AG08395 (cell line): ENCODE measurements around the gene IL15RA.
"Not testable (repeated sequence)": the region's sequence is repeated elsewhere in the genome, so short reads cannot be mapped to it uniquely, and the experiment has no call there.

Experiments
- DNase-seq: peaks from one replicate; pipeline ENCODE4 v3.0.0; 2012; ENCODE audit warnings: mixed read lengths, low spot score

The IL15RA gene

DNA sequence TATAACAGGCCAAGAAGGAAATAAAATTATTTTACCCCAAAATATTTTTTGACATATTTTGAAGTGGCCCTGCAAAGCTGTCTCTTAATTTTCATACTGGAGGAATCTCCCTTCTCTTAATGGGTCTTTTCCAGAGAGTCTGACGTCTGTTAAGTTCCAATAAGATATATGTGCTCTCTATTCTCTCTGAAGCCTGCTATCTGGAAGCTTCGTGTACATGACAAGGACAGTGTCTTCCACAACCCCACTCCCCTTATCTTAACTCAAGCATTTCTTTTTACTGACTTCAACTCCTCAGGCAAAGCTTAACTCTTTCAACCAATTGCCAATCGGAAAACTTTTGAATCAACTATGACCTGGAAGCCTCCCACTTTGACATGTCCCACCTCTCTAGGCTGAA, 29.2 kb upstream of the IL15RA start:
- DNase-seq, result no peak

DNA sequence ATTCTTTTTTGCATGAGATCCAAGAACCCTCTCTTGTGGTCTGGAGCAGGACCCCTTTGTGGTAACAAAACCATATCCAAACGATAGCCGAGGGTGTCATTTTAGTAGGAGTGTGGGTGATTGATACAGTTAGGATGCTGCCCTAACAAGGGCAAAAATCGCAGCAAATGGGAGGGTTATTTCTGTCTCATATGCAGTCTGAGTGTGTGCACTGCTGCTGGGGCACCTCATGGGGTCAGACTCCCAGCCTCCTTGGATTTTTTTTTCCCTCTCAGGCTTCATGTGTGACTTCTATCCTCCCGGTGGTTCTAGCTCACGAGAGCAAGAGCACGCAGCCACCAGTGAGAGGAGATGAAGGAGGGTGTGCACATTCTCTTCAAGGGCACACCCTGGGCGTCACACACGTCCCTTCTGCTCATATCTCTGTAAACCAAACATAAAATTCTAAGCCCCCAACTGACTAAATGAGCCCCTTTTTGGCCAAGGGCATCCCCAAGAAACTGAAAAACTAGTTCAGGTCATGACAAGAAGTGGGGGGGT, 28.6 kb upstream of the IL15RA start:
- no peak for DNase-seq

DNA sequence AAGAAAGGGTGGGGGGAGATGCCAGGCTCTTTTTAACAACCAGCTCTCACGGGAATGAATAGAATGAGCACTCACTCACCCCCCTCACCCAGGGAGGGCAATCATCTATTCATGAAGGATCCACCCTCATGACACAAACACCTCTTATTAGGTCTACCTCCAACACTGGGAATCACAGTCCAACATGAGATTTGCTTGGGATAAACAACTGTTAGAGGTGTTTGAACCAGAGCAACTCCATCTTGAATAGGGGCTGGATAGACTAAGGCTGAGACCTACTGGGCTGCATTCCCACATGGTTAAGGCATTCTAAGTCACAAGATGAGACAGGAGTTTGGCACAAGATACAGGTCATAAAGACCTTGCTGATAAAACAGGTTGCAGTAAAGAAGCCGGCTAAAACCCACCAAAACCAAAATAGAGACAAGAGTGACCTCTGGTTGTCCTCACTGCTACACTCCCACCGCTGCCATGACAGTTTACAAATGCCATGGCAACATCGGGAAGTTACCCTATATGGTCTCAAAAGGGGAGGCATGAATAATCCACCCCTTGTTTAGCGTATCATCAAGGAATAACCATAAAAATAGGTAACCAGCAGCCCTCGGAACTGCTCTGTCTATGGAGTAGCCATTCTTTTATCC, 27.9 kb upstream of the IL15RA start:
- DNase-seq, result not testable (repeated sequence)

DNA sequence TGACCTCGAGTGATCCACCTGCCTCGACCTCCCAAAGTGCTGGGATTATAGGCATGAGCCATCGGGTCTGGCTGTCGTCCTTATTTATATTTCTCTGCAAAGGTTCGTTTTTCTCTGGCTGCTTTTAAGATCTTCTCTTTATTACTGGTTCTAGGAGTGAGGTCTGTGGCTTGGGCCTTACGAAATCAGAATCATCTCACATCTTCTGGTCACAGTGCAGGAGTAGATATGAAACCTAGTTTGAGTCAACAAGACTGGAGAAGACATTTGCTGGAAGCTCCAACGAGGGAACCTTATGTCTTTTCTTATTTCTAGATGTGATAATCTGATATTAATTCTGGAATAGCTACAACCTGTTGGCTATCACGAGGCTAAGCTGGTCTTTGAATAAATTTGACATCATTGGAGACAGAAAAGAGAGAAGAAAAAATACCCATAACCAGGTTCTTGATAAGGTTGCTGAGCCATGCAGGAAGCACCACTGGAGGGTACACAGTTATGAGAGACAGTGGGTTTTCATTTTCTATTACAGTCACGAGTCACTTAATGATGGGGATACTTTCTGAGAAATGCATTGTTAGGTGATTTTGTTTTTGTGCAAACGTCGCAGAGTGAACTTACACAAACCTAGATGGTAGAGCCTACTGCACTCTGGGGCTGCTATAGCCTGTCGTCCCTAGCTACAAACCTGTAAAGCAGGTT, 25.6 kb upstream of the IL15RA start:
- no peak for DNase-seq

DNA sequence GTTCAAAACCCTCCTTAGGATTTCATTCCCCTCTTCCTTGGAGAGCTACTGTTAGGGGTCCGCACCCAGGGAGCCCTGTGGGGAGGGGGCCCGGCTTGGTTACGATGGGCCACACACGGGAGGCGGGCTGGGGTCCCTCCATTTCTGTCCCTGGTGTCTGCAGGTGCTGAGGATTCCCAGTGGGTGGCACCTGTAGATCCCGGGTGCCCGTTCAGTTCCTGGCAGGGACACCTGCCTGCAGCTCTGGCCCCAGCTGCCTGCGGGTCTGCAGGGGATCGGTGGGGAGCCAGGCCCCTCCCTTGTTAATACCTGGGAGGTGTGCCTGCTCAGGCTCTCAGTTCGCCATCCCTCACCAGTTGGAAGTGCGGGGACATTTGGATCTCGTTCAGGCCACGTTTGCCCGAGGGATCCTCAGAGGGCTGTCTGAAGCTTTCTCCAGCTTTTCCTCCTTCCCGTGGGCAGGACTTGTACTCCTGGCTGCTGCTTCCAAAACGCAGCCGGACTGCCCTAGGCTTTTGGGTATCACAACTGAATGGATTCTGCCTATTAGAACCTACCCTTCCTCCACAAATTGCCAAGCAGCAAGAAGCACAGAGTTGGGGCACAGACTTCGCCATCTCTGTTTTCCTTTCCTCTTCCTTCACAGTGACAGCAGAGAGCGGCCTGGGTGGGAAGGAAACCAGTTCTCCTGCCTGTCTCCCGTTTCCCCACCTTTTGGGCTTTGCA, 22.3 kb upstream of the IL15RA start:
- DNase-seq, result no peak

DNA sequence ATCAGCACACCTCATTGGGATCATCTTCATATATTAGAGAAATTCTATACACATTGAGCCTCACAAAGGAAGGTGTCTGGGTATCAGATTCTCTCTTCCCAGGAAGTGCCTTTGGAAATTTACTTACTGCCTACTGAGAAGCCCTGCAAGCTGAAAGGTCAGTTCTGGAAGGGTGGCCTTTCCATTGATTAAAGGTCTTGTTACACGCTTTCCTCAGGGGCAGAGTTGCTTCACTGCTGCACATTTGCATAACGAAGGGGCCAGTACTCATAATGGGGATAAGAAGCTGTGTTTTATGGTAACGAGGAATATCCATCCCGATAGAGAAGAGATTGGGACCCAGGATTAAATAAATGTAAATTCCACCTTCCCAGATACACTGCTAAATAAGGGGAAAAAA, 19.4 kb upstream of the IL15RA start:
- DNase-seq, result no peak

DNA sequence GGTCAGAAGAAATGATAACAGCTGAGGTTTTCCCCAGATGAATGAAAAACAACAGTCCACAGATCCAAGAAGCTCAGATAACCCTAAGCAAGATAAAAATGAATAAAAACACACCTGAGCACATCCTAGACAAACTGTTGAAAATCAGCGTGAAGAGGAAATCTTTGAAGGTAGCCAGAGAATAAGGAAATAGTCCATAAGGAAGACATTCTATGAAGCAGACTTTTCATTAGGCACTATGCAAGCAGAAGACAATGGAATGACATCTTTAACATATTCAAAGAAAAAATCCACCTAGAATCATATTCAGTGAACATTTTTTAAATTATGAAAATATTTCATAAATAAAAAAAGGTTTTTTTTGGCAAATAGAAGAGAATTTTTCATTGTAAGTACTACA, 15.1 kb upstream of the IL15RA start:
- DNase-seq, result no peak

DNA sequence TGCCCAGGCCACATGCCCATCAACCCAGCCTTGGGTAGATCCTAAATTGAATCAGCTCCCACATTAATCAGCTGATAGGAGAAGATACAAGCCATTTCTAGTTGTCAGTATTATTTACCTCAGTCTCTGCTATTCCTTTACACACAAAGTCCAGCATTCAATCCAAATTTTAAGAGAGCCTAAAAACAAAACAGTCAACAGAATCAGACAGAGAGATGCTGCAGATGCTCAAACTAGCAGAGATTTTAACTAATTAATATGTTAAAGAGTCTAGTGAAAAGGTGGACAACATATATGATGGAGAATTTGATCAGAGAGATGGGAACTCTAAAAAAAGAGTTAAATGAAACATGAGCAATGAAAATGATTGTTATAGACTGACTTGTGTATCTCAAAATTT, 14.4 kb upstream of the IL15RA start:
- DNase-seq, result no peak

DNA sequence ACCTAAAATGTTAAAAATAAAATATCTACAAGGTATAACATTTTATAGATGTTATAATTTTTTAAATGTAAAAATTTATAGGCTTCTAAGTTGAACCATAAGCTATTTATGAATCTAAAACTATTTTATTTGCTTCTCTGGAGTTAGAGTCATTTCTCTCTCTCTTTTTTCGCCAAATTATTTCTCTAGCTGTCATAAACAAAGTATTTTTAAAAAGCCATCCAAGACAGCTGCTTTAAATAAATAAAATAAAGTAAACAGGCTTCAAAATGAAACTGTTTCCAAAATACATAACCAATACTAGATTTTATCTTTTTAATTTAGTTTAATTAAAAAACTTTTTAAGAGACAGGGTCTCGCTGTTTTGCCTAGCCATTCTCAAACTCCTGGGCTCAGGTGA, 12.4 kb upstream of the IL15RA start:
- DNase-seq, result no peak

DNA sequence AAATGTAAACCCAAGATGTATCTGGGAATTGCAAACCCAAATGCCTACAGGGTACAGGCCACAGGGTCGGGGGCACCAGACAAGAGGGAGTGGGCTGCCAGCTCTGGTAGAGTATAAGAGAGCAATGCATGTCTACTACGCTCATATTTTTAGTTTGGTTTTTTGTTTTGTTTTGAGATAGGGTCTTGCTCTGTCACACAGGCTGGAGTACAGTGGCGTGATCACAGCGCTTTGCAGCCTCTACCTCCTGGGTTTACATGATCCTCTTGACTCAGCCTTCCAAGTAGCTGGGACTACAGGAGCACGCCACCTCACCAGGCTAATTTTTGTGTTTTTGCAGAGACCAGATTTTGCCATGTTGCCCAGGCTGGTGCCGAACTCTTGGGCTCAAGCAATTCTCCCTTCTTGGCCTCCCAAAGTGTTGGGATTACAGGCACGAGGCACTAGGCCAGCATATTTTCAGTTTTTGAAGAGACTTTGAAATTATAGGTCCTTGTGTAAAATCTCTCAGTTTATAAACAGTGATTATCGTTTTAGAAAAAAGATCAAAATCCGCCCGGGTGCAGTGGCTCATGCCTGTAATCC, 11.1 kb upstream of the IL15RA start:
- no peak for DNase-seq

DNA sequence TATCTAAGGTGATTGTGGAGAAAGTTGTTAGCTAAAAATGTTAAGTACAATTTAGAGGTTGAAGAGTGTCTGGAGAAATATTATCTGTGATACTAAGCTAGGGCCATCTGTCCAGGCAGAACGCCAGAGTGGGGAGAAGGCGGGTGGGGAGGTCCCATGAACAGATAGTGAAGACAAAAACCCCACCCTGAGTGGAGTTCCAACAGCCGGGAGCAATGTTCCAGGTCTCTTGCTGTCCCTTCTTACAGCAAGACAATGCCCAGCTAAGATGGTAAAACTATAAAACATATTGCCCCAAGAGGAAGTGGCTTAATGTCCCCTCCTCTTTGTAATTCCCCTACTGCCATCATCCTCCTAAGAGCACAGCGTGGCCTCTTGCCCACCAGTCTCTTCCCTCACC, 10.4 kb upstream of the IL15RA start:
- no peak for DNase-seq

DNA sequence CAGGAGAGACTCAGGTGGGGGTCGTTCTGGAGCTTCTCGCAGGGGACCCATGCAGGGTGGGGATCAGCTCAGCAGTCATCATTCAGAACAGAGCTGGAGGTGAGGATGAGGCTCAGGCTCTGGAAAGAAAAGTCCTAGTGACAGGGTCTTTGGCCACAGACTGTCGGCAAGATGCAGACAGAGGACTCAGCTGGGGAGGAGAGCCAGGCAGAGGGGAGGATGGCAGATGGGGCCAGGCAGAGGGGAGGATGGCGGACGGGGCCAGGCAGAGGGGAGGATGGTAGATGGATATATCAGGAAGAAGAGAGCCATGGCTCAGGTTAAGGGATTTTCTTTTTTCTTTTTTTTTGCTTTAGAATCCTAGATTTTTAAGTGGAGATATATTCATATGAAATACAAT, 7.7 kb upstream of the IL15RA start:
- no peak for DNase-seq

DNA sequence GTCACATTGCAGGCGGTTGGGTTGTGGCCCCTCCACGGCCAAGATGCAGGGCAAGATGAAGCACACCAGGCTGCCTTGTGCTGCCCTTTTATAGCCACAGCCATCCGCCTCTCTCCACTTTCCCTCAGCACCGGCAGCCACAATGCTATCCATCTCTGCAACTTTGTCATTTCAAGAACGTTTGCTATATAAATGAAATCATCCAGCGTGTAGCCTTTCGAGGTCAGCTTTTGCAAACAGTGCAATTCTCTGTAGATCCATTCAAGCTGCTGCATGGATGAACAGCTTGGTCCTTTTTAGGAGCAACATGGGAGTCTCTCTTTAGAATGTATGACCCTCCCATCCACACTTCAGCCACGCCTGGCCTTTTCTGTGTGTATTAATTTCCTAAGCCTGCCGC, 6.4 kb upstream of the IL15RA start:
- no peak for DNase-seq

DNA sequence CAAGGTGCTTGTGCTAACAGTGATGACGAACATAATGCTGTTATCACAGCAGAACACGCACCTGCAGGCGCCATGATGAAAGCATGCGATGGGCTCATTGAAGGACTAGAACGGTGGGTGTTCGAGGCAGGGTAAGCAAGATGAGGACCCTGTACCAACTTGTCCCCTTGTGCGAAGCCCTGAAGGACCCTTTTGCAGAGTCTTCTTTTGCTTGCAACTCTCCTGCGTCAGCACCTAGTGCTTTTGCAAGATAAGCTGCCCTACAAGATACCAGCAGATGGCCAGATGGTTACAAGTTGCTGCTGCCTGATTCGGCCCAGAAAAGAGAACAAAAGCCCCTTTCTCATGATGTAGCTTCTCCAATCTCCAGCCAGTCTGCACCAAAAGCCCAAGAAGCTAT, 4.2 kb upstream of the IL15RA start:
- DNase-seq, result no peak

DNA sequence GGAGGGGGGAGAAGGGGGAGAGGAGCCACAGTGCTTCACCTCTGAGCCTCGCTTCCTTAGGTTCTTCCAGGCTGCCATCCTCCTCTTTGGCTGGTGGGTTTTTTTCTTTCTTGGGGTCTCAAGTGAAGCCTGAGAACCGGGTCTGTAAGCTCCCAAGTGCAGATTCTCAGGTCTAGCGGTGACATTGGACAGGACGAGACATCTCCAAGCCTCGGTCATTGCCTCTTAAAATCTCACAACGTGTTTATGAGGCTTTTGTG, 817 bp upstream of the IL15RA start:
- no peak for DNase-seq

DNA sequence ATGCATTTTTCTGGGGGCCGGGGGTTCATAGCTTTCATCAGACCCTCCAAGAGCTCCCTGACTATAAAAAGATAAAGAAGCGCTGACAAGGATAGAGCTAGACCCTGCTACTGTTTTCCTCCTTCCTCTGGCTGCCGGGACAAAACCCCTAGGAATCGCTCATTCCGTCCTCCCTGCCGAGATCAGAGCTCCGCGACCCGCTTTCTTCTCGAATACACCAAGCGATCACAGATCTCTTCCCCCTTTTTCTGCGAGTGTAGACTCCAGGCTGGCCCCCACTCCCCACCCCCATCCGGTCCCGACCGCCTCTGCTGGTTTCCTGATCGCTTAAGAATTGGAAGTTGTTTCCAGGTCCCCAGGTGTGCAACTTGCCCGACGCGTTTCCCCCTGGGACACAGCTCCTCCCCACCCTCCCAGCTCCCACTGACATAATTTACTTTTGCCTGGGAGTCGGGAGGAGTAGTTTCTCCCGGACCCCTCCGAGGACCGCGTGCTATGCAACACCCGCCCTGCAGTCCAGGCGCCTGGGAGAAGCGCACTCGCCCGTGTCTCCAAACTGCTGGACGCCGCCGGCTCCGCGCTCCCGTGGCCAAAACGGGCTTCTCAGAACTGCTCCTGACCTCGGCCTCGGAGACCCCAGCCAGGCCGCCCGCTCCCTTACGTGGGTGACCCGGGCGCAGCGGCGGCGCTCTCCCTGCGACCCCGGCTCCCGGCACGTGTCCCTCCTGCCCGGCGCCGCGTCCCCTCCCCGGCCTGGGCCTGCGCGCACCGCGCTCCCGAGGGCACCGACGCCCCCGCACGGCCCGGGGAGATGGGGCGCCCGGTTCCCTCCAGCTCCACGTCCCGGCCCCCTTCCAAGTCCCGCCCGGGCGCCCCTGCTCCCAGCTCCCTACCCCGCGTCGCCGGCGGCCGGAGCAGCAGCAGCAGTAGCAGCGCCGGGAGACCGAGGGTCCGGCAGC, 552 bp downstream of the IL15RA start:
- DNase-seq, result no peak

DNA sequence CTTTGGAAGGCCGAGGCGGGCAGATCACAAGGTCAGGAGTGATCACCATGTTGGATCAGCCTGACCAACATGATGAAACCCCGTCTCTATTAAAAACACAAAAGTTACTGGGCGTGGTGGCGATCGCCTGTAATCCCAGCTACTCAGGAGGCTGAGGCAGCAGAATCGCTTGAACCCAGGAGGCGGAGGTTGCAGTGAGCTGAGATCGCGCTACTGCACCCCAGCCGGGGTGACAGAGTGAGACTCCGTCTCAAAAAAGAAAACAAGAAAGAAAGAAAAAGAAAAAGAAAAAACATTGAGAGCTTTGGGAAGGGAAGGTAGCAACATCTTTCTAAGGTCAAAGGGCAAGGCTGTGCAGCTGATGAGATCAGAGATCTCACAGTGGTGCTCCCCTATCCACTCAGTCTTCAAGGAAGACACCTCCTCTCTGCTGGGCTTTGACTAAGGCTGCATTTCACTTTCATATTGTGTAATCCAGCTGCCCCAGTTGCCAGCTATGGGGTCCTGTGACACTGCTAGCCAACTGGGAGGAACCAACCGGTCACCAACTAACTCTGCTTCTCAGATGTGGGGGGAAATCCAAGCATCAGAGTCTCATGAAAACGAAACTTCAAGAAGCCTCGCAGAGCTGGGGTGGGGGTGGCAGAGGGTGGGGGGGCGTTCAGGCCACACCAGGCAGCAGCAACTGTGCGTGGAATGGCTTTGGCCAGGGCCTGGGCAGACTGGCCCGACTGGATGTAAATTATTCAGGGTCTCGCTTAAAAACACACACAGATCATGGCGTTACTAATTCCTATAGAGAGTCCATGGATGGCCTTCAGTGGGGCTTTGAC, 1.5 kb downstream of the IL15RA start:
- DNase-seq, result peak; percentile 66

DNA sequence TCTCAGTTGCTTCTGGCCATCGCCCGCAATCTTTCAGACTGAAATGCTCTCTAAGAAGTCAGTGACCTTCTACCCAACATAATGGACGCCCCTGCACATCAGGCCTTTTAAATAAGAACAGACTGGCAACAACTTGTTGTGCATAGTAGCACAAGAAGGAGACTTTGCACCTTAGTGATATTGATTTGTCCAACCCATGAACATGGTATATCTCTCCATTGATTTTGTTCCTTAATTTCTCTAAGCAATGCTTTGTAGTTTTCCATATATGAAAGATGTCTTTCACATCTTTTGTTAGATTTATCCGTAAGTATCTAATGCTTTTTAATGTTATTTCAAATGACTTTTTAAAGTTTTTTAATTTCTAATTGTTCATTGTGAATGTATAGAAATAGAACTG, 4.3 kb downstream of the IL15RA start:
- DNase-seq, result no peak

DNA sequence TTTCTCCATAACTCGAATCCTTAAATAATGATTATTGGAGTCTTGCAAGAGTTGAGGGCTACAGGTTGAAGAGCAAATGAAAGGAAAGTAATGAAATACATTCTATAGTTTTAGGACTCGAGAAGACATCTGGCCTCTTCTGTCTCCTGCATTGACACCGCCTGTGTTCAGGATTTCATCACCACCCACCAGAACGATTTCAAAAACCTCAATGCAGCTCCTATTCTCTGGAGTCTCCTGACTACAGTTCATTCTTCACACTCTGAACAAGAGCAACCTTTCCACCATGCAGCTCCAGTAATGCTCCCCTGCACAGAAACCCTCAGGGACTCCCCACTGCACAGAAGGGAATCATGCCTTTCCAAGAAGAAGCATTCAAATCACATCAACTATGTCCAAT, 5.5 kb downstream of the IL15RA start:
- no peak for DNase-seq

DNA sequence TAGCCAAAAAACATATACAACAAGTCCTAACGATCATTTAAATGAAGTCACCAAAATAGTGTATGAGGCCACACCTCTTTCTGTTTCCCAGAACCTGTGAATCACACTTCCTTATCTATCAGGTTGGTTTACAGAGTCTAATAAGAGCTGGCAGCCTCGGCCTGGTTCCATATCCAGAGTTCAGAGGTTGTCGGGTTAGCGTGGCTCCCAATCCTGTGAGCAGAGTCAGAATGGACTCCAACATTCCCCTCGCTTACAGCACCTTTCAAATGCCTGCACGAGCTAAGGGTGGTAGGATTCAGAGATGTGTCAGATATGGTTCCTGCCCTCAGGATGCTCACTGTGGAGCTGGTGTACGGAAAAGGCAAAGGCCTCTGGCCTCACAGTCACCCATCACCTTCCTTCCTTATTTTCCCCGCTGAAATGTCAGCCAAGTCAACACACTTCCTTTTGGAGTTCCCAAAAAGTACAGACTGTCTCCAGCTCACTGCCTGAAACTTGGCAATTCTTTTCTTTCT, 6.0 kb downstream of the IL15RA start:
- no peak for DNase-seq

DNA sequence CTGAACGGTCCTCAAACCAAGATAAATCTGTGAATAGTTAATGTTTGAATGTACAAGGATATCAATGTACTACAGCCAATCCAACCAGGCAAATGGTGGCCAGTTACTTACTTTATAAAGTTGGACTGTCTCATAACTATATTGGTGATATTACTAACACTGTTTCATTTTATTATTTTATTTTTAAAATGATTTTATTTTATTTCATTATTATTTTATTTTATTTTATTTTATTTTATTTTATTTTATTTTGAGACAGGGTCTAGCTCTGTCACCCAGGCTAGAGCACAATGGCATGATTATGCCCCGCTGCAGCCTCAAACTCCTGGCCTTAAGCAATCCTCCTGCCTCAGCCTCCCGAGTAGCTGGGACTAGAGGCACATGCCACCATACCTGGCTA, 6.8 kb downstream of the IL15RA start:
- DNase-seq, result no peak
